ENCODE measurements around the gene FAS.

GRCh38 chr10:88990384-88991160 is at the start of gene FAS:
- no peak for TF ChIP-seq CTCF (IDR thresholded peaks at IDR 0.05)
- no peak for TF ChIP-seq POLR2A (IDR thresholded peaks at IDR 0.05)

Data from heart left ventricle (tissue), 13 donors.